ENCODE results near the gene TICAM1.

GRCh38 chr19:4780860-4781259, 50.7 kb downstream of the TICAM1 start:
- TF ChIP-seq, protein P1, sequence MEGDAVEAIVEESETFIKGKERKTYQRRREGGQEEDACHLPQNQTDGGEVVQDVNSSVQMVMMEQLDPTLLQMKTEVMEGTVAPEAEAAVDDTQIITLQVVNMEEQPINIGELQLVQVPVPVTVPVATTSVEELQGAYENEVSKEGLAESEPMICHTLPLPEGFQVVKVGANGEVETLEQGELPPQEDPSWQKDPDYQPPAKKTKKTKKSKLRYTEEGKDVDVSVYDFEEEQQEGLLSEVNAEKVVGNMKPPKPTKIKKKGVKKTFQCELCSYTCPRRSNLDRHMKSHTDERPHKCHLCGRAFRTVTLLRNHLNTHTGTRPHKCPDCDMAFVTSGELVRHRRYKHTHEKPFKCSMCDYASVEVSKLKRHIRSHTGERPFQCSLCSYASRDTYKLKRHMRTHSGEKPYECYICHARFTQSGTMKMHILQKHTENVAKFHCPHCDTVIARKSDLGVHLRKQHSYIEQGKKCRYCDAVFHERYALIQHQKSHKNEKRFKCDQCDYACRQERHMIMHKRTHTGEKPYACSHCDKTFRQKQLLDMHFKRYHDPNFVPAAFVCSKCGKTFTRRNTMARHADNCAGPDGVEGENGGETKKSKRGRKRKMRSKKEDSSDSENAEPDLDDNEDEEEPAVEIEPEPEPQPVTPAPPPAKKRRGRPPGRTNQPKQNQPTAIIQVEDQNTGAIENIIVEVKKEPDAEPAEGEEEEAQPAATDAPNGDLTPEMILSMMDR (conservative IDR thresholded peaks at IDR 0.05; ENCODE audit: low read depth, low read length): no peak
- TF ChIP-seq EZH2phosphoT487 (IDR thresholded peaks at IDR 0.05; ENCODE audit: borderline replicate concordance, low read length) (no peak), EZH2 (IDR thresholded peaks at IDR 0.05; ENCODE audit: low read length, unreplicated experiment) (no peak)

Data from PC-3 (cell line).